Sigmoid colon (tissue), 4 donors: Measurements from ENCODE around the gene VSTM2L.

Source experiments
- EP300 ChIP-seq, 4 donors: sonication (generic); formaldehyde crosslinking; IDR thresholded peaks; one replicate each; pipeline ENCODE4 v1.6.1; 2017; ENCODE audit warnings: antibody characterized with exemption in 4 of 4
- POLR2A ChIP-seq, 2 donors: fragments of 450-650 bp; IDR thresholded peaks; one replicate each; pipeline ENCODE4 v1.6.1; 2016; ENCODE audit warnings: antibody characterized with exemption in 2 of 2, mild to moderate bottlenecking in 2 of 2, moderate library complexity in 2 of 2
- POLR2AphosphoS5 ChIP-seq, 4 donors: sonication (generic); formaldehyde crosslinking; IDR thresholded peaks; one replicate each; pipeline ENCODE4 v1.6.1; 2017; ENCODE audit warnings: antibody characterized with exemption in 4 of 4
- TF ChIP-seq, protein P1 (sequence below), 4 experiments: fragments of 450-650 bp in 3 of 4; fragments of 200-600 bp in 1 of 4; IDR thresholded peaks; one replicate each; pipeline ENCODE4 v1.5.1; 2016 to 2019; ENCODE audit warnings: antibody characterized with exemption in 4 of 4, mild to moderate bottlenecking in 3 of 4, moderate library complexity in 2 of 4

GRCh38 chr20:37958856-37959520 is 56.1 kb downstream of the VSTM2L start:
- TF ChIP-seq POLR2A (IDR thresholded peaks at IDR 0.05) (no peak), POLR2AphosphoS5 (IDR thresholded peaks at IDR 0.05) (no peak), EP300 (IDR thresholded peaks at IDR 0.05) (no peak)
- TF ChIP-seq, protein P1, sequence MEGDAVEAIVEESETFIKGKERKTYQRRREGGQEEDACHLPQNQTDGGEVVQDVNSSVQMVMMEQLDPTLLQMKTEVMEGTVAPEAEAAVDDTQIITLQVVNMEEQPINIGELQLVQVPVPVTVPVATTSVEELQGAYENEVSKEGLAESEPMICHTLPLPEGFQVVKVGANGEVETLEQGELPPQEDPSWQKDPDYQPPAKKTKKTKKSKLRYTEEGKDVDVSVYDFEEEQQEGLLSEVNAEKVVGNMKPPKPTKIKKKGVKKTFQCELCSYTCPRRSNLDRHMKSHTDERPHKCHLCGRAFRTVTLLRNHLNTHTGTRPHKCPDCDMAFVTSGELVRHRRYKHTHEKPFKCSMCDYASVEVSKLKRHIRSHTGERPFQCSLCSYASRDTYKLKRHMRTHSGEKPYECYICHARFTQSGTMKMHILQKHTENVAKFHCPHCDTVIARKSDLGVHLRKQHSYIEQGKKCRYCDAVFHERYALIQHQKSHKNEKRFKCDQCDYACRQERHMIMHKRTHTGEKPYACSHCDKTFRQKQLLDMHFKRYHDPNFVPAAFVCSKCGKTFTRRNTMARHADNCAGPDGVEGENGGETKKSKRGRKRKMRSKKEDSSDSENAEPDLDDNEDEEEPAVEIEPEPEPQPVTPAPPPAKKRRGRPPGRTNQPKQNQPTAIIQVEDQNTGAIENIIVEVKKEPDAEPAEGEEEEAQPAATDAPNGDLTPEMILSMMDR (IDR thresholded peaks at IDR 0.05), result no peak
